NCI-H82 treated with DMSO at 0.1 percent for 48 hours (cell line): Measurements from ENCODE around the gene EFHD2.
"Not testable (repeated sequence)": the region's sequence is repeated elsewhere in the genome, so short reads cannot be mapped to it uniquely, and the experiment has no call there.

Experiments
- DNase-seq: peaks from one replicate; lab custom pipeline; 2025; ENCODE audit not compliant: unreplicated experiment; lab: John Stamatoyannopoulos, UW

EFHD2 gene

GRCh38 chr1:15410884-15411245 is 1.2 kb downstream of the EFHD2 start:
- no peak for DNase-seq

GRCh38 chr1:15411593-15412137 is 2.0 kb downstream of the EFHD2 start:
- no peak for DNase-seq

- no peak for DNase-seq
Observed at GRCh38 chr1:15412175-15412800, 2.6 kb downstream of the EFHD2 start.

- no peak for DNase-seq
Observed at GRCh38 chr1:15412843-15413242, 3.2 kb downstream of the EFHD2 start.

- DNase-seq, result no peak
Observed at GRCh38 chr1:15413563-15414444, 4.1 kb downstream of the EFHD2 start.

- DNase-seq, result no peak
Observed at GRCh38 chr1:15414445-15414983, 4.8 kb downstream of the EFHD2 start.

- peak; percentile 85 for DNase-seq
Observed at GRCh38 chr1:15417059-15417934, 7.6 kb downstream of the EFHD2 start.

GRCh38 chr1:15418806-15419515 is 9.3 kb downstream of the EFHD2 start:
- DNase-seq, result no peak

- DNase-seq, result no peak
Observed at GRCh38 chr1:15420853-15421465, 11.3 kb downstream of the EFHD2 start.

- DNase-seq, result no peak
Observed at GRCh38 chr1:15422871-15423270, 13.2 kb downstream of the EFHD2 start.

- no peak for DNase-seq
Observed at GRCh38 chr1:15423355-15424077, 13.8 kb downstream of the EFHD2 start.

- no peak for DNase-seq
Observed at GRCh38 chr1:15424146-15424667, 14.5 kb downstream of the EFHD2 start.

GRCh38 chr1:15424981-15425380 is 15.3 kb downstream of the EFHD2 start:
- no peak for DNase-seq

- no peak for DNase-seq
Observed at GRCh38 chr1:15425521-15425920, 15.8 kb downstream of the EFHD2 start.

- DNase-seq, result no peak
Observed at GRCh38 chr1:15425958-15426357, 16.3 kb downstream of the EFHD2 start.

GRCh38 chr1:15426492-15427279 is 17.0 kb downstream of the EFHD2 start:
- DNase-seq, result no peak

- DNase-seq, result no peak
Observed at GRCh38 chr1:15427280-15427666, 17.6 kb downstream of the EFHD2 start.

- not testable (repeated sequence) for DNase-seq
Observed at GRCh38 chr1:15428252-15428651, 18.6 kb downstream of the EFHD2 start.
